NCI-H2081 (cell line): ENCODE results near the gene YARS1.
"Not testable (repeated sequence)": the region's sequence is repeated elsewhere in the genome, so short reads cannot be mapped to it uniquely, and the experiment has no call there.

Experiments
- DNase-seq, 2 experiments: peaks; one replicate each; lab custom pipeline; 2025; lab: John Stamatoyannopoulos, UW

Gene YARS1

DNA sequence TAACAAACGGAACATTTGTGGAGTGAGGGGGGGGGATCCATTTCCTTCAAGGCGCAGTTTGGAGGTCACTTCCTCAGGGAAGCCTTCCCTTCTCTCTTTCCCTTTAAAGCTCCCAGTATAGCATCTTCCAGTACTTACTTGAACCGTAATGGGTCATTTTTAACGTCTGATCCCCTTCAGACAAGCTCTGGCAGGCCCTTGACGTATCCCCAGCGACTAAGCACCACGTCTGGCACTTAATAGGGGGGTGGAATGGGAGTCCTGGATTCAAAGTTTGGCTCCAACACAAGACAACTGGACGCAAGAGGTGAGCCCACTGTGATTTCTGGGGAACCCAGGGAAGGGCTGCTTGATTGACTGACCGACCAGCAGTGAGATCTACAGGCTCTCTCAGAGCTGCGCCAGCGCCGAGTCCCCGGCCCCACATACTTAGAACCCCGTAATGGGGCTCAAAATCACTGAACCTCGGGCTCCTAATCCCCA lies 441 bp downstream of the YARS1 start:
- peak; percentile 25 to 51 for DNase-seq

DNA sequence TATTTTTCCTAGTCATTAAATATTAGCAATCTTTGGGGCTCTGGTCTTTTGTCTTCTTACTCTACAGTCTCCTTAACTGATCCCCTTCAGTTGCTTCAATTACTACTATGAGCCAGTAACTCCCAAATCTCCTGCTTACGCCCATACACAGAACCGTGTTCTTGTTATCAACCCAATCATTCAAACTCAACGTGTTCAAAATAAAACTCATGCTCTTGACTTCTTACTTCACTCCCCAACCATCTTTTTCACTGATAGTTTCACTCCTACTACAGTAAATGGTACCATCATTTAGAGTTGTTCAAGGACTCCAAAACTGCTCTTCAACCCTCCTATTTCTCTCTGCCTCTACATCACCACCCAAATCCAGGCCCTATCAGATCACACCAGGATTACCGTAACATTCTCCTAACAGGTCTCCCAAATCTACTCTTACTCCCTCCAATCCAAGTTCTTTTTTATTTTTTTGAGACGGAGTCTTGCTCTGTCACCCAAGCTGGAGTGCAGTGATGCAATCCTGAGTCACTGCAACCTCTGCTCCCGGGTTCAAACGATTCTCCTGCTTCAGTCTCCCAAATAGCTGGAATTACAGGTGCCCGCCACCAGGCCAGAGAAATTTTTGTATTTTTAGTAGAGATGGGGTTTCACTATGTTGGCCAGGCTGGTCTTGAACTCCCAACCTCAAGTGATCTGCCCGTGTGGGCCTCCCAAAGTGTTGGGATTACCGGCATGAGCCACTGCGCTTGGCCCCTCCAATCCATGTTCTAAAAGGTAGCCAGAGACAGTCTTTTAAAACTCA lies 3.0 kb downstream of the YARS1 start:
- no peak for DNase-seq

DNA sequence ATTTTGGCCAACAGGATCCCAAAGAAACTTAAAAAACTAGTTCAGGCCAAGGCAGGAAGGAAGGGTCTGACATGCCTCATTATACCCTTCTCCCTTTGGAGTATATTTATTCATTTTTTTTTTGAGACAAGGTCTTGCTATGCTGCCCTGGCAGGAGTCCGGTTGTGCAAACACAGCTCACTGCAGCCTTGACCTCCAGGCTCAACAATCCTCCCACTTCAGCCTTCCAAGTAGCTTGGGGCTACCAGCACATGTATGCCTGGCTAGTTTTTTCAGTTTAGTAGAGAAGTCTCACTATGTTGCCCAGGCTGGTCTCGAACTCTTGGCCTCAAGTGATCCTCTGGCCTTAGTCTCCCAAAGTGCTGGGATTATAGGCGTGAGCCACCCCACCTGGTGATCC lies 5.2 kb downstream of the YARS1 start:
- DNase-seq = no peak

DNA sequence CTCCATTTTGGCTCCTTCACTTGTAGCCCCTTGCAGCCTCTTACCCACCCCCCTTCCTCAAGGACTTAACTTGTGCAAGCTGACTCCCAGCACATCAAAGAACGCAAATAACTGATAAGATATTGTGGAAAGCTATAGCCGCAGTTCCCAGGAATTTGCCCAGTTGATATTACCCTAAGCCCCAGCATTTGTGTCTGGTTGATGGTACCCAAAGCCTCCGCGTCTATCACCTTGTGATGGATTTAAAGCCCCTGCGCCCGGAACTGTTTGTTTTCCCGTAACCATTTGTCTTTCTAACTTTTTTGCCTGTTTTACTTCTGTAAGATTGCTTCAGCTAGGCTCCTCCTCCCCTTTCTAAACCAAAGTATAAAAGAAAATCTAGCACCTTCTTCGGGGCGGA lies 5.9 kb downstream of the YARS1 start:
- DNase-seq = no peak

DNA sequence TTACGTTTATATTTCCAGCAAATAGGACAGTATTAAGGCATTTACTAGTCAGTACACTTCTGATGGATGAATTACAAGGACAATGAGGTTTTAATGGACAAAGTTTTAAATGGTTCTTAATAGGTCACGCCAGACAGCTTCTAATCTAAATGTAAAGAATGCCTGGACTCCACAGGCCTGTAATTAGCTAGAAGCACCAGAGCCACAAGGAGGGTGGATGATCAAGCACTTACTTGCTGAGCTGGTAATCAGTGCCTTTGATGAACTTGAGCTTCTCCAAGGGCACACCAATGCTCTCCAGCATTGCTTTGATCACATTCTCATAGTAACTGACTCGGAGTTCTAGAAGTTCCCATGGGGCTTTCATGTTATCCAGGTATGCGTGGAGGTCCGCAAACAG lies 6.8 kb downstream of the YARS1 start:
- no peak for DNase-seq

DNA sequence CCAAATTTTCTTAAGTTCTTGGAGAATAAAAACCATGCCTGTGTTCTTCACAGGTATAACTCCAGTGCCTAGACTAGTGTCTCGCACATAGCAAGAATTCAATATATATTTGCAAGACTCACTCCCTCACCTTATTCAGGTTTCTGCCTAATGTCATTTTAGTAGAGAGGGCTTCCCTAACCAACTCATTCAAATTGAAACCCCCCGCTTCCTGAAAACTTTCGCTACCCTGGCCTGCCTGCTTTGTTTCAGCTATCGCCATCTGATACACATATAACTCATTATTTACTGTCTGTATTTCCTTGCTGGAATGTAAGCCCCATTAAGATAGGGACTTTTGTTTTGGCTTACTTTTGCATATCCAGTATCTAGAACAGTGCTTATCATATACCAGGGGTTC lies 8.6 kb downstream of the YARS1 start:
- no peak for DNase-seq

DNA sequence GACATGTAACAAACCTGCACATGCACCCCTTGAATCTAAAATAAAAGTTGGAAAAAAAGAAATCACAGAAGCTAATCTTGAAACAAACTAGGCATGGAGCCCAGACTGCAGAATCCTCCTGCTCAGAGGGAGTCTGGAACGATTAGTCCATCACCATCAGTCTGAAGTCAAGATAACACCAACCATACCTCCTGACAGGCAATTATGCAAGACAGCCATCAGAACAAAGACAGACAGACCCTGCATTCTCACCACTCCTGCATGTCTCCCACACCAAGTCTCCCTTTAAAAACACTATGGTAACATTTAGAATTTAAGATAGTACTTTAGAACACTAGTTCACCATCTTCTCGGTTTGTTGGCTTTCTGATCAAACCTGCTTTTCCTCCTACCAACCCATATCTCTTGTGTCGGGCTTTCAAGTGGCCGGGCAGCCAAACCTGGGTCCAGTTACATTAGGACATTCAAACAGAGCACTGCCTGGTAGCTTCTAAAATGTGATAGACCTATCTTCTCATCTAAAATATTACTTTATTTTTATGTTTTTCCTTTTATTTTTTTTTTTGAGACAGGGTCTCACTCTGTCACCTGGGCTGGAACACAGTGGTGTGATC lies 10.1 kb downstream of the YARS1 start:
- DNase-seq = no peak

DNA sequence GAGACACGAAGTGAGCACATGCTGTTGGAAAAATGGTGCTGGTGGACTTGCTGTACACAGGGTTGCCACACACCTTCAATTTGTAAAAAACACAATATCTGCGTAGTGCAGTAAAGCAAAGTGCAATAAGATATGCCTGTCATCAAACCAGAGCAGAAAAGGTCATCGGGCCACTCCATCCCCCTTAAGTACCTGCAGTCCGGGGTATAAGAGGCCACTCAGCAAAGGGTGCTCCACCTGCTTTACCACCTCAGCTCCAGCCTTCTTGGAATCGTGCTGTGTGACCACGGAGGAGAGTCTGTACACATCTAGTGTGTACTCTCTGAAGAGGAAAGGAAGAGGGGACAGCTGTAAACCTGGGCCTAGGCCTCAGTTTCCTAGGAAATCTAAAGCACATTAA lies 10.9 kb downstream of the YARS1 start:
- DNase-seq = no peak

DNA sequence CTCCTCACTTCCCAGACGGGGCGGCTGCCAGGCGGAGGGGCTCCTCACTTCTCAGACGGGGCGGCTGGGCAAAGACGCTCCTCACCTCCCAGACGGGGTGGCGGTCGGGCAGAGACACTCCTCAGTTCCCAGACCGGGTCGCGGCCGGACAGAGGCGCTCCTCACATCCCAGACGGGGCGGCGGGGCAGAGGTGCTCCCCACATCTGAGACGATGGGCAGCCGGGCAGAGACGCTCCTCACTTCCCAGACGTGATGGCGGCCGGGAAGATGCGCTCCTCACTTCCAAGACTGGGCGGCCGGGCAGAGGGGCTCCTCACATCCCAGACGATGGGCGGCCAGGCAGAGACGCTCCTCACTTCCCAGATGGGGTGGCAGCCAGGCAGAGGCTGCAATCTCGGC lies 12.7 kb downstream of the YARS1 start:
- not testable (repeated sequence) for DNase-seq

DNA sequence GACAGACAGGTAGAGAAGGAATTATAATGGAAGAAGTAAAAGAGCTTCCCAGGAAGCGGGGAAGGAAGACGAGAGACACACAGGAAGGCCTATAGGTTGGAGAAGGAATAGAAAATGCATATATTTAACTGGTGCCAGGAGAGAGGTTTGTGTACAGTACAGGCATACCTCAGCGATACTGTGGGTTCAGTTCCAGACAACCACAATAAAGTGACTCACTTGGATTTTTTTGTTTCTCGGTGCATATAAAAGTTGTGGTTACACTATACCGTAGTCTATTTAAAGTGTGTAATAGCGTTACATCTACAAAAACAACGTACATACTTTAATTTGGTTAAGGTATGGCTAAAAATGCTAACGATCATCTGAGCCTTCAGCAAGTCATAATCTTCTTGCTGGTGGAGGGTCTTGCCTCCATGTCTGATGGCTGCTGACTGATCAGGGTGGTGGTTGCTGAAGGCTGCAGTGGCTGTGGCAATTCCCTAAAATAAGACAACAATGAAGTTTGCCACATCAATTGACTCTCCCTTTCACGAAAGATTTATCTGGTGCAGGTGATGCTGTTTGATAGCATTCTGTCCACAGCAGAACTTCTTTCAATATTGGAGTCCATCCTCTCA lies 16.0 kb downstream of the YARS1 start:
- no peak for DNase-seq

DNA sequence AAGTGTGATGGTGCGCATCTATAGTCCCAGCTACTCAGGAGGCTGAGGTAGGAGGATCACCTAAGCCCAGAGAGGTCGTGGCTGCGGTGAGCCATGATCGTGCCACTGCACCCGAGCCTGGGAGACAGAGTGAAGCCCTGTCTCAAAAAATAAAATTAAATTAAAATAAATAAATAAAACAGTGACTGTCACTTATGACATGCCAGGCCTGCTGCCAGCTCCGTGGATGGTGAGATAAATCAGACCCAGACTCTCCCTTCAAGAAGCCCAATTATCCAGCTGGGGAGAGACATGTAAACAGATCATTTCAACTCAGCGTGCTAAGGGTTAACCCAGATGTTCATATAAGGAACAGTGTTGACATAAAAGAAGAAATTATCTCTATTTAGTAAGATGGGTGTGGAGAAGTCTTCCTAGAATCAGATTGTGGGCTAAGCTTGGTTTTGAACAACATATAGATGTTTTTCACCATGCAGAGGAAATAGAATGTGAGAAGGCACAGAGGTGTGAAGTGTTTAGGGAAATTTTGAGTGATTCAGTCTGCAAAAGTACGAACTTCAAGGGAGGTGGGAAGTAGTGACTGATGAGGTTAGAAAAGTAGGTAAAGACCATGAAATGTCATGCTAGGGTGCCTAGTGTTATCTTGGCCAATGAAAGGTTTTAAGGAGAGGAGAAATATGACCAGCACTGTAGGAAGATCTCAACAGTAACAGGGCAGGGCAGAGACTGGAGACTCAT lies 18.3 kb downstream of the YARS1 start:
- DNase-seq = no peak

DNA sequence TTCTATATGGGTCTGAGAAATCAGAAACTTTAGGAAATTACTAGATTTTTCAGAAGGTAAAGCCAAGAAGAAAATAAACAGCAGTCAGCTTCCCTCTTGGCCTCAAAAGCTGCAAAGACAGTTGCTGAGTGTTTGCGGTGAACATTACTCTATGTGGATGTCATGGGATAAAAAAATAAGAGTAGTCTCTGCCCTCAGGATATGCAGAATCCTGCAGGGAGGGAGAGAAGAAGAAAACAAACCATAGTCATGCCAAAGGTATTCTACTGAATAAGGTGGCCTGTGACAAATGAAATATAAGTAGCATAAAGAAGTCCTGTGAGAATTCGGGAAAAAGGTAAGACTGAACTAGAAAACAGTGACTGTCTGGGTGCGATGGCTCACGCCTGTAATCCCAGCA lies 19.0 kb downstream of the YARS1 start:
- DNase-seq = no peak

DNA sequence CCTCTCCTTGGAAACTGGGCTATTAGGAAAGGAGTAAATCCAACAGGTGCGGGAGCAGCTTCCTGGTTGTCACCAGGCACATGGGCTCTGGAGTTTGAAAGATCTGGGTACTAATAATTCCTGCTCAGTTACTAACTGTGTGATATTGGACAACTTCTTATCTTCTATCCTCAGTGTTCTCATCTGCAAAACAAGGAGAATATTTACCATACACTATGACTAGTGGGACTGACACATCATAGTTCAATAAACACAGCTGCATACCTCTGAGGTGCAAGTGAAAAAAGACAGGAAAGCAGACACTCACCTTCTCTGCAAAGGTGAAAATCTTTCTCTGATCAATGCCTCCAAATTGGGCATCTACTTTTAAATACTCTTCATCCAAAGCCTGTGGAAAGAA lies 19.7 kb downstream of the YARS1 start:
- no peak for DNase-seq

DNA sequence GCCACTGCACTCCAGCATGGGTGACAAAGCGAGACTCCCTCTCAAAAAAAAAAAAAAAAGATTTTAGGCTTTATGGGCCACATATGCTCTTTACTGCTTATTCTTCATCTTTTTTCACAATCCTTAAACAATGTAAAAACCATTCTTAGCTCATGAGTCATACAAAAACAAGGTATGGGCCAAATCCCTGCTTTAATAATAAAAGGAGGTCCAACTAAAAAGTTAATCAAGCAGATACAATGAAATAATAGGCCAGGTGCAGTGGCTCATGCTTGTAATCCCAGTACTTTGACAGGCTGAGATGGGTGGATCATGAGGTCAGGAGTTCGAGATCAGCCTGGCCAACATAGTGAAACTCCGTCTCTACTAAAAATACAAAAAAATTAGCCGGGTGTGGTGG lies 21.4 kb downstream of the YARS1 start:
- DNase-seq = not testable (repeated sequence)

DNA sequence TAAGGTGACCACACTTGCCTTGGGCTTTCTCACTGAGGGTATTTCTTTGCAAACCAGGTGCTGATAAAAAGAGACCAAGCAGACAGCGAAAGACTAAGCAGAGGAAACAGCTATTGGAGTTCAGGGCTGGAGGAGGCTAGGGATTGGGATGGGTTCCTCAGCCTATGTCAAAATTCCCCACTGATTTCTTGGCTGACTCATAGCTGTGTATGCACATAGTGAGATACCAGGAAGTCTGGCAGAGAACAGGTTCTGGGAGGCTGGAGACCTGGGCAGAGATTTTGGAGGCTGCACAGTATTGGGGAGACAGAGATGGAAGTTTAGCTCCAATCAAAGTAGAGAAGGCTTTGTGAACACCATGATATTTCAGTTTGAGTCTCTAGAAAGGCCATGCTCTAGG lies 25.3 kb downstream of the YARS1 start:
- DNase-seq = no peak

DNA sequence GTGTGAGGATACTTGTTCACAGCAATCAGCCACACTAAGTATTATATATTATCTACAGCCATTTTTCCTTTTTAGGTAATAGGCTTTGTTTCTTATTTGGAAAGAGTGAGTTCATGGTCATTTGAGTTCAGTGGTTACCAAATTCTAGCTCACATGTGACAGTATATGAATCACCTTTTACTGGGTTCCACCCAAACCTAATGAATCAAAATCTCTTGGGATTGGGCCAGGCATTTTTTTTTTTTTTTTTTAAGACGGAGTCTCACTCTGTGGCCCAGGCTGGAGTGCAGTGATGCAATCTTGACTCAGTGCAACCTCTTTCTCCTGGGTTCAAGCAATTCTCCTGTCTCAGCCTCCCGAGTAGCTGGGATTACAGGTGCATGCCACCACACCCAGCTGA lies 27.8 kb downstream of the YARS1 start:
- not testable (repeated sequence) for DNase-seq

DNA sequence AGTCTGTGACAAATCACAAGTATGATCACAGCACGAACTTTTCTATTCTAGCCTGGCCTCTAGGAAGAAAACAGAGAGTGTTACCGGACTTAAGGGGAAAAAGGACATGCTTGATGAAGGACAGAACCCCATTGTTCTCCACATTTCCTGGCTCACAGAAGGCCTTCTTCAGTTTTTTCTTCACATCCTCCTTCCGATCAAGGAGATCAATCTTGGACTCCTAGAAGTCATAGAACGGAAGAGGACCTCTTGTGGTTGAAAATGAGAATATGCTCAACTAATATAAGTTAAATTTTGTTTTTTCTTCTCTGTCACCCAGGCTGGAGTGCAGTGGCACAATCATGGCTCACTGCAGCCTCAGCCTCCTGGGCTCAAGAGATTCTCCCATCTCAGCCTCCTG lies 30.3 kb downstream of the YARS1 start:
- DNase-seq = no peak

DNA sequence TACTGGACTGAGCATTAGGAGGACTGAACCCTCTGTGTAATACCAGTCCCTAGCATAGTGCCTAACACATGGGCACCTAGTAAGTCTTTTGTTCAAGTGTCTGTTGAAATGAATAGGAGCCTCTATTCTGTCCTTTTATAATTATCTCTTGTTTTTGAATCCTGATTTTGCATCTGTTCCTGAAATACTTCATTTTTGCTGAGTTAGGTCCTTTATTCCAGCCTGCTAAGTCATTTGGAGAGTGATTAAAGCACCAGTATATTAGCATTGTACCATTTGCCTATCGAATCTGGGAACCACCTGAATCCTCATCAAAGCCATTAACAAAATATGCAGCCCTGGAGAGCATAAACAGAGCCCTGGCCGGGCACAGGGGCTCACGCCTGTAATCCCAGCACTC lies 32.3 kb downstream of the YARS1 start:
- DNase-seq = no peak

DNA sequence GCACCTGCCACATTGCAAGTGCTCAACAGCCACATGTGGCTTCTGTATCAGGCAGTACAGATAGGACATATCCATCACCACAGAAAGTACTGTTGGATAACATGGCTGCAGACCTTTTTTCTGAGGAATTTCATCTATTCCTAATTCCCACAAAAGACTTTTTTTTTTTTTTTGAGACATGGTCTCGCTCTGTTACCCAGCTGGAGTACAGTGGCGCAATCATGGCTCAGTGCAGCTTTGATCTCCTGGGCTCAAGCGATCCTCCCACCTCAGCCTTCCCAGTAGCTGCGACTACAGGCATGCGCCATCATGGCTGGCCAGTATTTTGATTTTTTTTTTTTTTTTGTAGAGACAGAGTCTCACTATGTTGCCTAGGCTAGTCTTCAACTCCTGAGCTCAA lies 33.3 kb downstream of the YARS1 start:
- no peak for DNase-seq

DNA sequence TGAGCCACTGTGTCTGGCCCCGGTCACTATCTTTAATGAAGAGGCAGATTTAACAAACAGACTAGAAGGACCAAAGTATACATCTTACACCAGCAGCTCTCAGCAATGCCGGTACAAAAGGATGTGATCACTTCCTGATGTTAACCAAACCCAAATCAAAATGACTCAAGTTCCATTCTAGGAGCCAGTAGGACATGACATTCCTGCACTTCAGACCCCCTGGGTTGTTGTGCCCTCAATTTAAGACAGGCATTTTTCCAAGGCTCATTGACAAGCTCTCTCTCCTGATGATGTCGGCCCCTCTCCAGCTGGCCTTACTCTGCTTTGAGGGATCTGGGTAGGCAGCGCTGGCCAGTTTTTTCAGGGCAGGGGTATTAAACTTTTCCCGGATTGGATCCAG lies 35.1 kb downstream of the YARS1 start:
- DNase-seq = no peak

DNA sequence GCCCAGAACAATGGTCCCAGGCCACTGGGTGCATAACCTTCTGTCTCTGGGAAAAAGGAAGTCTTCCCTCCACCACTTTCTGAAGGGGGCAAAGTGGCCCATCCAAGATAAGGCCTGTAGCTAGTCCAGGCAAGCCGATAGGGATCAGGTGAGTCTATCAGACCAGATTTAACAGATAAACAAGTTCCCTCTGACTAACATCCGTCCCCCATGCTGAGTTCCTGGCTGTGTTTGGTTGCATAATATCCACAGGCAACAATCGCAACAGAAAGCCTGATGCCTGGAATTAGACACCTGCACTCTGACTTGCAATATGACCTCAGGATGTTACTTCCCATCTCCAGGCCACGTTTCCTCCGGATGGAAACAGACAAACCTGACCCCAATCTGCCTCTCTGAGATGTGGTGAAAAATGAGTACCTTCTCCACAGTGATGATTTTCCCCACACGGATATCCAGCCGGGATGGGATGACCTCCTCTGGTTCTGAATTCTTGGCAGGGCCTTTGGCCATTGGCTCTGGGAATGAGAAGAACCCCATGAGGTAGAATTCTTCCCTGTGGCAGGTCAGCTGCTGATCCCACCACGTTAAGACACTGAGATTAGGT lies 36.4 kb downstream of the YARS1 start:
- no peak for DNase-seq

DNA sequence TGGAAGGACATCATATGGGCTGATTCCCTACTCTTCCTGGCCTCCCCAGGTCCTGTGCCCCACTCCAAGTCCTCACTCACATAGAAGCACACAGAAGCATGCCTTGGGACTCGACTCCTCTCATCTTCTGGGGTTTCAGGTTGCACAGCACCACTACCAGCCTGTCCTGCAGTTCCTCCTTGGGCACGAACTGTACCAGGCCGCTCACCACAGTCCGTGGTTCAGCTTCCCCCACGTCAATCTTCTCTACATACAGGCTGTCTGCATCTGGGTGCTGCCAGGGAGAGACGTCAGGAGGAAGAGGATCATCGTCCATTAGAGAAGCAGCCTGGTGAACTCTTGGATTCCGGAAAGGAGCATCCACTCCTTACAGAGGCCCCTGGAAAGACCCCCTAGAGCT lies 37.2 kb downstream of the YARS1 start:
- no peak for DNase-seq
